Neural progenitor cell (in vitro differentiated cells): ENCODE data around the gene PLAC1.

Source experiments
- EZH2 ChIP-seq: fragments of 200-600 bp; sonication (generic); IDR thresholded peaks from 2 replicates; pipeline ENCODE4 v1.6.1; 2017; ENCODE audit warnings: antibody characterized with exemption, mild to moderate bottlenecking, moderate library complexity
- EZH2phosphoT487 ChIP-seq: fragments of 200-600 bp; sonication (generic); IDR thresholded peaks from 2 replicates; pipeline ENCODE4 v1.6.1; 2017; ENCODE audit warnings: antibody characterized with exemption
- TF ChIP-seq, protein P1 (sequence below): fragments of 200-600 bp; sonication (generic); IDR thresholded peaks from 2 replicates; pipeline ENCODE4 v1.5.1; 2017; ENCODE audit warnings: antibody characterized with exemption, mild to moderate bottlenecking

DNA sequence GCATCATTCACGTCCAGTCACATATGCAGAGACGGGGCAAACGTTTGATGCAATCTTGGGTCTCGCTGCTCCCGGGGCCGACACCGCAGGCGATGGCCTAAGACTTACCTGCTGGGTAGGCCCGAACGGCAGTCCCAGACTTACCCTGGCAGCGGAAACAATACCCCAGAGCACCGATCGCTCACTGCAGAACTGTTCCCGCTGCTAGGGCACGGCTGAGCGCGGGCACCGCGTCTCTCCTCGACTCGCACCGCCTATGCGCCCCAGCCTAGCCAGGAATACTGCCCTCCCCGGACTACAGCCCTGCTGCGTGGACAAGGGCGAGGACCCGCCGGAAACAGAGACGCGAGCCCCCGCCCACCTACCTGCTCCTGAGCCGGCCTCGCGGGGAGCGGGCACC is 112.1 kb downstream of the PLAC1 start:
- TF ChIP-seq EZH2 = no peak
- TF ChIP-seq, protein P1, sequence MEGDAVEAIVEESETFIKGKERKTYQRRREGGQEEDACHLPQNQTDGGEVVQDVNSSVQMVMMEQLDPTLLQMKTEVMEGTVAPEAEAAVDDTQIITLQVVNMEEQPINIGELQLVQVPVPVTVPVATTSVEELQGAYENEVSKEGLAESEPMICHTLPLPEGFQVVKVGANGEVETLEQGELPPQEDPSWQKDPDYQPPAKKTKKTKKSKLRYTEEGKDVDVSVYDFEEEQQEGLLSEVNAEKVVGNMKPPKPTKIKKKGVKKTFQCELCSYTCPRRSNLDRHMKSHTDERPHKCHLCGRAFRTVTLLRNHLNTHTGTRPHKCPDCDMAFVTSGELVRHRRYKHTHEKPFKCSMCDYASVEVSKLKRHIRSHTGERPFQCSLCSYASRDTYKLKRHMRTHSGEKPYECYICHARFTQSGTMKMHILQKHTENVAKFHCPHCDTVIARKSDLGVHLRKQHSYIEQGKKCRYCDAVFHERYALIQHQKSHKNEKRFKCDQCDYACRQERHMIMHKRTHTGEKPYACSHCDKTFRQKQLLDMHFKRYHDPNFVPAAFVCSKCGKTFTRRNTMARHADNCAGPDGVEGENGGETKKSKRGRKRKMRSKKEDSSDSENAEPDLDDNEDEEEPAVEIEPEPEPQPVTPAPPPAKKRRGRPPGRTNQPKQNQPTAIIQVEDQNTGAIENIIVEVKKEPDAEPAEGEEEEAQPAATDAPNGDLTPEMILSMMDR = no peak
- no peak for TF ChIP-seq EZH2phosphoT487
